DMS53 treated with DMSO at 0.1 percent for 48 hours (cell line): ENCODE results near the gene TIGD1.
A peak's percentile ranks its signal among the peaks of the same experiment; 100 is the strongest.

Source experiments
- DNase-seq: peaks from one replicate; lab custom pipeline; 2025; ENCODE audit not compliant: unreplicated experiment; lab: John Stamatoyannopoulos, UW

Gene TIGD1

DNA sequence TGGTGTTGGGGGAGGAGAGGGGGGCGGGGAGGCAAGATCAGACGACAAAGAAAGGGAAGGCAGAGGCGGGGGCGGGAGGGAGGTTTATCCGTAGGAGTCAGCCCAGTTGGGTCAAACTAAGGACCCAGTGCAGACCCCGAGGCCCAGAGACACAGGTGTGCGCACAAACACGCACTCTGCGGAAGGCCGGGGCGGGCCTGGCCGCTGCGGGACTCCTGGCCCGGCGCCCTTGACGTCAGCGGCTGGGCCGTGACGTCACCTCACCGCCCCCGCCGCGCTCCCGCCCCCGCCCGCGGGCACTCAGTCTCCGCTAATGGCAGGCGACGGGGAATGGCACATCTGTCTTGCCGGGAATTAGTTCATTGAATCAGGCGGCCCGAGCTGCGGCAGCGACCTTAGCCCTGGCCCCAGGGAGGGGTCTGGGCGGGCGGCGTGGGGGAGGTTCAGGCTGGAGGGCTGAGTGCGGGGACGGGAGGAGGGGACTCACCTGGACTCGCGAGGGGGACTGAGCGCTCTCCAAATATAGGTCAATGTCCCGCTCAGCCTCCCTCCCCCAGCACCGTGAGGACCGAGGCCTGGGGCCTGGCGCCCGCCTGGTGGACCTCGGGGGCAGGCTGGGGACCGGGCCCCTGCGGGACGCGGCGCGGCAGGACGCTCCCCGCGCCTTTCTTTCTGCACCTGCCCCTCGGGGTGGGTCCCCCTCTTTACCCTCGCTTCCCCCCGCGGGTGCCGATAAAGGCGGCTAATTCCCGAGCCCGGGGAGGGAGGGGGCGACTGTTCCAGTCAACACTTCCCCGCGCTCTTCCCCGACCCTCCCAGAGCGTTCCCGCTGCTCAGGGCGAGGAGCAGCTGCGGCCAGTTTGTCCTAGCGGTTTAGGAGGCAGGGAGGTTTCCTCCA lies 47.2 kb downstream of the TIGD1 start:
- DNase-seq, result peak; percentile 8

DNA sequence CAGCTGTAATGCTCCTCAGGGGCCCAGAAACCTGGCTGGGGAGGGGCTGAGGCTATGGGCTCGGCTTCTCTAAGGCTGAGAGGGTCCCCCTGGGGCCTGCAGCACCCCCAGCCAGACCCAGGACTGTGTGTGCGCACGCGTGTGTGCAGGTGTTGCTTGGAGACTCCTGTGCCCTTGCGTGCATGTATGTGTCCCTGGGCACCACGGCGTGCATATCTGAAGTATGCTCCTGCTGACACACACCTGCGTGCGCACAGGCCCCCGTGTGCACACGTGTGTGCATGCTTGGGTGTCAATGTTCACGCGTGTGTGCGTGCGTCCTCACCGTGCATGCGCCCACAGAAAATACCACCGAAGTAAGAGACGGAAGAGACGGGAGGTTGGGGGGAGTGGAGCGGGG lies 47.8 kb downstream of the TIGD1 start:
- DNase-seq, result no peak

DNA sequence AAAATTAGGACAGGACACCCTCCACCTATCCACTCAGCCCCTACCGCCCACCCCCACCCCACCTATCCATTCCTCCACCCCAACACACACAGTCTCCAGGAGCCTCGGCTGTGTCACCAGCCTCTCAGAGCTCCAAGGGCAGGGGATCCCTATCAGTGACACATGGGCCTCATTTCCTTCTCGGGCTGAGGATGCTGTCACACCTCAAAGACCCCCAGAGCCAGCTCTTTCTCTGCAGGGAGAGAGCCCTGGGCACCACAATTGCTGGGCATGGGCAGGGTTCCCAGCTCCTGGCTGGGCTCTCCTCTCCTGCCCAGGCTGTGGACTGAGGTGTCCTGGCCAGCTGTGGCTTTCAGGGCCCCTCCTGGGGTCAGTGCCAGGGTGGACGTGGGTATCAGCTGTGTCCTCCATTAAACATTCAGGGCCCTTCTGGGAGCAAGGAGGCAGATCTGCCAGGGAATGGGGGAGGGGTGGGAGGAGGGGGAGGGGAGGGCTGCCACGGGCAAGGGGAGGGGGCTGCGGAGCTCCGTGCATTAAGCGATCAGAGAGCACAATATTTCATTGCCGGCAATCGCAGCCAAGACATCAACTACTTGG lies 48.5 kb downstream of the TIGD1 start:
- DNase-seq, result no peak

DNA sequence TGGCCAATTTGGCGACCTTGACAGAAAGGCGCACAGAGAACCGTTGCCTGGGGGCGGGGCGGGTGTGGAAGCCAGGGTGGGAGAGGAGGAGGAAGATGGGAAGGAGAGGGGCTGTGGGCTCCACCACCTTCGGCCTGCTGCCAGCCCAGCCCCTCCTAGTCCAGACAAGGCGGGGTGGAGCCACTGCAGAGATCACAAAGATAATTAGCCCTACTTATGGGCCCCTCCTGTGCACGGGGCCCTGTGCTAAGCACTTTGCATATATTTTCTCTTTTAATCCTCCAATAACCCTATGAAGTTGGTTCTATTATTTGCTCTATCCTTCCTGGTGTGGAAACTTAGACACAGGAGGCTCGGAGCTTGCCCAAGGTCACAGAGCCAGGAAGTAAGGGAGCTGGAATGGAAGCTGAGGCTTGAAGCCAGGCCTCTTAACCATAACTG lies 49.0 kb downstream of the TIGD1 start:
- DNase-seq, result no peak

DNA sequence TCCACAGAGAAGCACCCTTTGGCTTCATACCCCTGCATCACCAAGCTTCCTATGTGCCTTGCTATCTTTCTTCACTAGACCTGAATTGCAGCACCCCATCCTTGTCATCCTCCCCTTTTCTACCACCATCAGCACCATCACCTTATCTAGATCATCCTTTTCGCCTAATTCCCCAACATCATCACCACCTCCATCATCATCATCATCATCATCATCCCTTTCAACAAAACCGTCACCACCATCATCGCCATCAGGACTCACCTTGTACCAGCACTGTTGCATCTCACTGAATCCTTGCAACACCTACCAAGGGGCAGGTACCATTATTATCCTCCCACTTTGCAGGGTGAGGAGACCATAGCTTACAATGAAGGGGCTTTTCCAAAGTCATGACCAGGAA lies 51.9 kb downstream of the TIGD1 start:
- DNase-seq, result no peak
